Suppressor macrophage treated with lipopolysaccharide for 4 hours (primary cell): ENCODE results near the gene PIGT.
A peak's percentile ranks its signal among the peaks of the same experiment; 100 is the strongest.
"Not testable (repeated sequence)": the region's sequence is repeated elsewhere in the genome, so short reads cannot be mapped to it uniquely, and the experiment has no call there.

ENCODE experiments used
- DNase-seq: peaks from one replicate; pipeline ENCODE4 v3.0.0-alpha.2; 2020

PIGT gene

GRCh38 chr20:45467172-45467571 lies 51.2 kb downstream of the PIGT start:
- DNase-seq = no peak

GRCh38 chr20:45467861-45468260 lies 51.9 kb downstream of the PIGT start:
- no peak for DNase-seq

- DNase-seq = no peak
Observed at GRCh38 chr20:45469336-45470261, 53.7 kb downstream of the PIGT start, which contains the start of gene WFDC2. TSS of gene WFDC2 (plus strand) at chr20:45469753. CDS start at chr20:45469782, 29 bp downstream.

- DNase-seq = peak; percentile 41
Observed at GRCh38 chr20:45470262-45470931, 54.5 kb downstream of the PIGT start.

- DNase-seq = no peak
Observed at GRCh38 chr20:45470937-45471336, 55.0 kb downstream of the PIGT start.

- not testable (repeated sequence) for DNase-seq
Observed at GRCh38 chr20:45472286-45472685, 56.3 kb downstream of the PIGT start.
